ENCODE measurements around the gene WNT8B.

WNT8B gene

DNA sequence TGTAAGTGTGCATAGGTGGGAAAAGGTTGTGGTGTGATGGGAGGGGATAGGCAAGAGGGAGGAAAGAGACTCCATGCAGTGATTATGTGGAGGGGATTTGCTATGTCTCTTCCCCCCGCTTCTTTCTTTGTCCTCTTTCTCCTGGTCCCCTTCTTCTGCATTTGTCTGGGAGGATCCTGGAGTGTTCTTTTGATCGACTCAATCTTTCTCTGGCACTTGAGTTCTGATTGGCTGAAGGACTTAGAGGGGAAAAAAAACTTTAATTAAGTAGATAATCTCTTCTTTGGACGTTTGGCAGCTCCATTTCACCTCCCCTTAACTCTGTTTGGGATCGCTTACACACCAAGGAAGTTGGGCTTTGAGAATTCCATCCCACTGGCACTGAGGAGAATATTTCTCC is at the start of gene WNT8B:
WNT8B (plus strand) TSS at position 301 of the 400 bp plus-strand sequence. CDS start 160 bp downstream, outside the sequence.
- DNase-seq (ENCODE audit: low read depth) = no peak

DNA sequence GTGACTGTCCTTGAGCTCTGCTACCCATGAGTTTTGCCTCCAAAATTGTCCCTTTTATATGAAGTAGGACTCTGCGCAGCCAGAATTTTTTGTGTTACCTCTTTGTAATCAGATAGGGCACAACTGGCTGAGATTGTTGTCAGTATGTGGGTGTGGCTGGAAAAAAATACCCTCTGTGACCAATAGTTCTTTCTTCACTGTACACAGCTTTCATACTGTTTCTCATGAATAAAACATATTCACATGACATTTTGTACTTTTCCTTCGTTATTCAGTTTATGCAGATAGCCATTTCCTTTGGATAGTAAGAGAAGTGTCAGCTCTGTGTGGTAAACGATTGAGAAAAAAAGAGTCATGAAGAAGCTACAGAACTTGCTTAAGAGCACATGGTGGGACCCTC is 49.6 kb upstream of the WNT8B start:
- no peak for DNase-seq (ENCODE audit: low read depth)

- no peak for DNase-seq (ENCODE audit: low read depth)
Measured at GRCh38 chr10:100419911-100420449, 42.8 kb upstream of the WNT8B start.

GRCh38 chr10:100427374-100427773 is 35.4 kb upstream of the WNT8B start:
- no peak for DNase-seq (ENCODE audit: low read depth)

- DNase-seq (ENCODE audit: low read depth) = peak; percentile 80
Measured at GRCh38 chr10:100433253-100434240, 29.3 kb upstream of the WNT8B start.

GRCh38 chr10:100436255-100436654 is 26.6 kb upstream of the WNT8B start:
- no peak for DNase-seq (ENCODE audit: low read depth)

DNA sequence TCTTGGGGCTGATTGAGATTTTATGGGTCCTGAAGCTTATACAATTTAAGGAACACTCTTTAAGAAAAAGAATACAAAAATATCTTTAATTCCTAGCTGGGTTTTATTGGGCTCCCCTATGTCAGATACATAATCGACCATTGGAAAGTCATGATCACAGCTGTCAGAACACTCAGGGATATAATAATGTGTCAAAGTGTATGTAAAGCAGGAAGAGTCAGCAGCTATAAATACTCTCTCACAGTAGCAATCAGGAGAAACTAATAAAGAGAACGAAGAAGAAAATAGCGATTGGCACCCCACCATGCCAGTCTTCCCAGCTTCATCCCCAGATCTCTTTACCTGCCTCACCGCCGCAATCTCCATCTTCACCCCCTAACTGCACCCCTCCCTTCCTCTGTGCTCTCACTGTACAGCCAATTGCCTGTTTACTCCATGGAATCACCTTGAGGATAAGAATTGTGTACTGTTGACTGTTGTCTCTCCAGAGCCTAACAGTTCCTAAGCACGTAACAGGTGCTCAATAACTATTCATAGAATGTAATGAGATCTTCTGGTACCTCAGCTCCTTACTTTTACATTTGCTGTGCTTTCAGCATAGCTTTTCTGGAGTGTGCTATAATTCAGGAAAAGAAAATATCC is 24.0 kb upstream of the WNT8B start:
- no peak for DNase-seq (ENCODE audit: low read depth)

DNA sequence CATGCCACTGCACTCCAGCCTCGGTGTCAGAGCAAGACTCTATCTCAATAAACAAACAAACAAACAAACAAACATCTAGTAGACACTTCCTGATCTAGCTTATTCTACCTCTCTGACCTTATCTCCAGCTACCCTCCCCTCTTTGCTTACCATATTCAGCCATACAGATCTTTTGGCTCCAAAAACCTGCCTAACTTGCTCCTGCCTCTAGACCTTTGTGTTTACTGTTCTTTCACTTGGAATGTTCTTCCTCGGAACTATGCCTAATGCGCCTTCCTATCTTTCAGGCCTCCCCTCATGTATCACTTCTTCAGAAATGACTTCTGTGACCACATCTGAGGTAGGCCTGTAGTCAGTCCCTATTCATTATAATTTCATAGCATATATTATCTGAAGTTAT is 20.3 kb upstream of the WNT8B start:
- DNase-seq (ENCODE audit: low read depth) = no peak

DNA sequence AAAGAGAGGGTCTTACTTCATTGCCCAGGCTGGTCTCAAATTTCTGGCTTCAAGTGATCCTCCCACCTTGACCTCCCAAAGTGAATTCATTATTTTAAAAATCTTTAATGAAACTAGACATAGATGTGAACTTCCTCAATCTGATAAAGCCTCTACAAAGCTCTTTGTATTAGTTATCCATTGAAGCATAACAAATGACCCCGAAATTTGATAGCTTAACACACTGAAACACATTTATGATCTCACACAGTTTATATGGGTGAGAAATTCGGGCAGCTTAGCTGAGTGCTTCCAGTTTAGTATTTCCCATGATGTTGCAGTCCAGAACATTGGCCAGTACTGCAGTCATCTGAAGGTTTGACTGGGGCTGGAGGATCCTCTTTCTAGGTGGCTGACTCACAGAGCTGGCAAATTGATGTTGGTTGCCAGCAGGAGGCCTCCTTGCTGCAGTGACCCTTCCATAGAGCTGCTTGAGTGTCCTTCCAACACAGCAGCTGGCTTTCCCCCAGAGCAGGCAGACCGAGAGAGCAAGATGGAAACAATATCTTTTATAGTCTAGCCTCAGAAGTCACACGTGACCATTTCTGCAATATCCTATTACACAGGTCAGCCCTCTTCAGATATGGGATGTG is 16.6 kb upstream of the WNT8B start:
- no peak for DNase-seq (ENCODE audit: low read depth)

- no peak for DNase-seq (ENCODE audit: low read depth)
Measured at GRCh38 chr10:100447663-100448062, 15.1 kb upstream of the WNT8B start.

DNA sequence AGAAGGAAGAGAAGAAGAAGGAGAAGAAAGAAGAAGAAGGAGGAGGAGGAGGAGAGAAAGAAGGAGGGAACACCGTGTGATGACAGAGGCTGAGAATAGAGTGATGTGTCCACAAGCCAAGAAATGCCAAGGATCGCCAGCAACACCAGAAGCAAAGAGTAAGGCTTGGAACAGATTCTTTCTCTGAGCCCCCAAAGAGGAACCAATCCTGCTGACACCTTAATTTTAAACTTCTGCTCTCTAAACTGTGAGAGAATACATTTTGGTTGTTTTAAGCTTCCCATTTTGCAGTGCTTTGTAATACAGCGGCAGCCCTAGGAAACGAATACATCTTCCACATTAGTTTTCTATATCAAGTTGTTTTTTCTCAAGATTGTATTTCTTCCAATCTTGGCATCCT is 13.9 kb upstream of the WNT8B start:
- no peak for DNase-seq (ENCODE audit: low read depth)

DNA sequence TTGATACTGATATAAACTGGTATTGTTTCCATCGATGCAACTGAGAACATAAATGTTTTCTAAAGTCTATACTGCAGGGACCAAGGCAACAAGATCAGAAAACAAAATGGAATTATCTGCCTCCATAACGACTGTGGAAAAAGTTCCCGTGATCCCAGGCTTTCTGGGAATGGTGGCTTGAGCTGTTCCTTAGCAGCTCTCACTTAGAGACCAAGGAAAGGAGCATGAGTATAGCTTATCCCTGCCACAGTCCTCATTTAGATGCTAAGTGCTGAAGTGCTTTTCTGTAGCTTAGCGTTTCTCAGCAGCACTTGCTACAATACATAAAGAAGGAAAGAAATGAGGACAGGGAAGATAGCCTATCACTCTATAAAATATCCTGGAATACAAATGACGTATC is 5.5 kb downstream of the WNT8B start:
- no peak for DNase-seq (ENCODE audit: low read depth)

GRCh38 chr10:100468978-100469377 is 6.2 kb downstream of the WNT8B start:
- no peak for DNase-seq (ENCODE audit: low read depth)

DNA sequence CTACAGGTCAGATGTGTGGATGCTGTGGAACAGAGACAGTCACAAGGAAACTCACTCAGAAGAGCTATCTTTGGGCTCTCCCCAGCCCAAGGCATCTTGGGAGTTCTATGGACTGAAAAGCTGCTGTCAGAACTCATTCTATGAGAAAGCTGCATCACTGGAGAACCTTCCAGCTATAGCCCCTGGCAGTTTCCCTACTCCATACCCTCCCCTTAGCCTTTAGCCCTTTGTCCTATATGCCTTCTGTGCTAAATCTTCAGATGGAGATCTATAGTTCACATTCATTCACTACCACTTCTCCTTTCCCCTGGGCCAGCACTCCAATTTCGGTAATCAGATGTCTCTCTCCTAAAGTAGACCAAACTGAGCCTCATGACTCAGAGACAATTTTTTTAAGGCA is 6.9 kb downstream of the WNT8B start:
- no peak for DNase-seq (ENCODE audit: low read depth)

DNA sequence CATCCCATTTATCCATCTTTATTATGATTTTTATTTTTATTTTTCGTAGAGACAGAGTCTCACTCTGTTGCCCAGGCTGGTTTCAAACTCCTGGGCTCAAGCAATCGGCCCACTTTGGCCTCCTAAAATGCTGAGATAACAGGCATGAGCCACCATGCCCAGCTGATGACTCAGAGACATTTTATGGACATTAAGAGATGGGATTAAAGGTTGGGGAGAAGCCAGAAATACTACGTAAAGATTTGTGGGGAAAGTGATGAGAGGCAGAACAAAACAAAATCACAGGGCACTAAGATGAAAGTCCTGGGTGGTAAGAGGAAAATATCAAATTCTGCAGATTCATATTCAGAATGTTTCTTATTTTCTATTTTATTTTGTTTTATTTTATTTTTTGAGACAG is 7.6 kb downstream of the WNT8B start:
- no peak for DNase-seq (ENCODE audit: low read depth)

- DNase-seq (ENCODE audit: low read depth) = no peak
Measured at GRCh38 chr10:100477970-100478369, 15.2 kb downstream of the WNT8B start.

GRCh38 chr10:100479037-100479436 is 16.2 kb downstream of the WNT8B start:
- no peak for DNase-seq (ENCODE audit: low read depth)

DNA sequence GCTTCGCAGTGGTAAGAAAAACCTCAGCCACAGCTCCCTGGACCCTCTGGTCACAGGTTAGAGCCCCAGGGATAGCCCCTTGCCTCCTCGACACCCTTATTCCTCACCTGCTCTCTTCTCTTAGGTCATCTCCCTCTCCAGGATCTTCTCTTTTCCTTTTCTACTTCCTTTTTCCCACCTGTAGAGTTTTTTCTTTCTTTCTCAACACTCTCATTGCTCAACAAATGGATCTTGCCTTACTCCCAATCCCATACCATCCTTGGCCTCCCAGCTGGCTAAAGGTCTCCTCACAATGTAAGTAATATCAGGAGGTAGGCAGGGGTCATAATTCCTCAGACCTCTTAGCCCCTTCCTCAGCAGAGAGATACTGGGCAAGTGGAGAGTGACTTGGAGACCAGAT is 17.2 kb downstream of the WNT8B start:
- no peak for DNase-seq (ENCODE audit: low read depth)

DNA sequence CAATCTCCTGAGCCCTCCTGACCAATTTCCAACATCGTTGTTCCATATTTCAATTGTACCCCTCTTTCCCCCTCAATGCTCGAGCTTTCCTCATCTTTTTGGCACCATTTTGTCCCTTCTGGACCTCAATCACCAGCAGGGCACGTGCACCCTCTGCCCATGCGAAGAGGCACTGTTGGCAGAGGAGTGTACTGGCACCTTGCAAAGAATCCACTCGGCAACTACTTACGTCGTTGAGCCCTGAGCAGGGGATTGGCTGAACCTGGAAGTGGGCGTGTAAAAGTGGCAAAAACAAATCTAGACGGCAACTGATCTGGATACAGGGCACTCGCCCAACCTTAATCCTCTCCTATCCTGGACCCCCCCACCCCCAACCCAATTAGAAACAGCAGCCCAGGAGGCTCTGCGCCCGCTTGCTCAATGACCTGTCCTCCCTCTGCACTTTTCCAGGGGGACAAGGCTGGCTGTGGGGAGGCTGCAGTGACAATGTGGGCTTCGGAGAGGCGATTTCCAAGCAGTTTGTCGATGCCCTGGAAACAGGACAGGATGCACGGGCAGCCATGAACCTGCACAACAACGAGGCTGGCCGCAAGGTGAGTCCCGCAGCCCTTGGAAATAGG is 18.8 kb downstream of the WNT8B start:
- peak; percentile 61 for DNase-seq (ENCODE audit: low read depth)

- DNase-seq (ENCODE audit: low read depth) = no peak
Measured at GRCh38 chr10:100482181-100482833, 19.5 kb downstream of the WNT8B start.

GRCh38 chr10:100482834-100483185 is 20.0 kb downstream of the WNT8B start:
- no peak for DNase-seq (ENCODE audit: low read depth)

Measured in HS-5 (cell line).